GM19239 (cell line): Measurements from ENCODE around the gene MTHFSD.

ENCODE experiments used
- DNase-seq: peaks from one replicate; pipeline ENCODE4 v3.0.0; 2011; ENCODE audit warnings: low spot score; ENCODE audit not compliant: insufficient read length
- FAIRE-seq: peaks from 2 replicates; lab custom pipeline; 2011; peaks lifted over from hg19 to GRCh38; lab: Jason Lieb, UNC

MTHFSD gene

GRCh38 chr16:86495357-86495701, 59.7 kb downstream of the MTHFSD start:
- no peak for FAIRE-seq

GRCh38 chr16:86494565-86495356, 60.3 kb downstream of the MTHFSD start:
- DNase-seq (no peak), FAIRE-seq (no peak)

More at GRCh38 chr16:86495357-86495701, 59.7 kb downstream of the MTHFSD start:
- no peak for DNase-seq

GRCh38 chr16:86494039-86494564, 60.9 kb downstream of the MTHFSD start:
- DNase-seq (no peak), FAIRE-seq (no peak)

- DNase-seq (no peak), FAIRE-seq (no peak)
Observed at GRCh38 chr16:86492961-86493629, 61.9 kb downstream of the MTHFSD start.

- no peak for DNase-seq
- FAIRE-seq: no peak
Observed at GRCh38 chr16:86492267-86492960, 62.6 kb downstream of the MTHFSD start.

- FAIRE-seq: no peak
Observed at GRCh38 chr16:86491640-86492023, 63.4 kb downstream of the MTHFSD start.

GRCh38 chr16:86490859-86491639, 64.0 kb downstream of the MTHFSD start:
- FAIRE-seq (no peak), DNase-seq (no peak)

More at GRCh38 chr16:86491640-86492023, 63.4 kb downstream of the MTHFSD start:
- DNase-seq: no peak

- DNase-seq: no peak
- FAIRE-seq: no peak
Observed at GRCh38 chr16:86485746-86486145, 69.3 kb downstream of the MTHFSD start.

GRCh38 chr16:86484240-86484639, 70.8 kb downstream of the MTHFSD start:
- FAIRE-seq: no peak
- no peak for DNase-seq

- no peak for FAIRE-seq
- DNase-seq: no peak
Observed at GRCh38 chr16:86481607-86482006, 73.4 kb downstream of the MTHFSD start.

GRCh38 chr16:86480444-86480843, 74.6 kb downstream of the MTHFSD start:
- FAIRE-seq: no peak
- no peak for DNase-seq
